DOHH2 (cell line): ENCODE data around the gene LMO3.

ENCODE experiments used
- H3F3A ChIP-seq: fragments of 200-600 bp; sonication (generic), shearing (Covaris generic); 2 replicates; pipeline ENCODE4 v1.6.0; 2016; ENCODE audit warnings: antibody characterized with exemption, mild to moderate bottlenecking; ENCODE audit not compliant: control insufficient read depth, insufficient read depth
- H3K27ac ChIP-seq: fragments of 200-600 bp; sonication (generic); 2 replicates; pipeline ENCODE4 v1.5.1; 2014; ENCODE audit warnings: low read depth, mild to moderate bottlenecking, low read length, moderate library complexity
- H3K27me3 ChIP-seq: fragments of 200-600 bp; sonication (generic); 2 replicates; pipeline ENCODE4 v1.6.1; 2014; ENCODE audit warnings: mild to moderate bottlenecking, low read length, mixed read lengths; ENCODE audit not compliant: control insufficient read depth
- H3K36me3 ChIP-seq: fragments of 200-600 bp; sonication (generic); 2 replicates; pipeline ENCODE4 v1.6.1; 2014; ENCODE audit warnings: mild to moderate bottlenecking, low read length, moderate library complexity, mixed read lengths; ENCODE audit not compliant: control insufficient read depth
- H3K4me1 ChIP-seq: fragments of 200-600 bp; sonication (generic); 2 replicates; pipeline ENCODE4 v1.6.1; 2014; ENCODE audit warnings: mild to moderate bottlenecking, low read length, mixed read lengths; ENCODE audit not compliant: control insufficient read depth
- H3K4me2 ChIP-seq: fragments of 200-600 bp; sonication (generic); 2 replicates; pipeline ENCODE4 v1.6.0; 2014; ENCODE audit warnings: mild to moderate bottlenecking, low read length, moderate library complexity
- H3K4me3 ChIP-seq: fragments of 200-600 bp; sonication (generic); 2 replicates; pipeline ENCODE4 v1.5.1; 2014; ENCODE audit warnings: mild to moderate bottlenecking, low read length, mixed read lengths
- H3K79me2 ChIP-seq: fragments of 200-600 bp; sonication (generic); 2 replicates; pipeline ENCODE4 v1.6.1; 2014; ENCODE audit warnings: mild to moderate bottlenecking, low read length, mixed read lengths; ENCODE audit not compliant: control insufficient read depth
- H3K9me2 ChIP-seq: fragments of 200-600 bp; sonication (generic); replicated peaks from 2 replicates; pipeline ENCODE4 v1.6.1; 2014; ENCODE audit warnings: mild to moderate bottlenecking, low read length, mixed read lengths; ENCODE audit not compliant: control insufficient read depth
- H3K9me3 ChIP-seq: fragments of 200-600 bp; sonication (generic); 2 replicates; pipeline ENCODE4 v1.6.1; 2014; ENCODE audit warnings: antibody characterized with exemption, low read length, mixed read lengths; ENCODE audit not compliant: control insufficient read depth, insufficient read depth
- H4K20me1 ChIP-seq: fragments of 200-600 bp; sonication (generic); 2 replicates; pipeline ENCODE4 v1.6.0; 2014; ENCODE audit warnings: low read depth, mild to moderate bottlenecking, antibody characterized with exemption, low read length, moderate library complexity; ENCODE audit not compliant: control insufficient read depth, insufficient read depth
- EZH2phosphoT487 ChIP-seq: fragments of 200-600 bp; sonication (generic); IDR thresholded peaks from 2 replicates; pipeline ENCODE4 v1.6.1; 2017; ENCODE audit warnings: borderline replicate concordance, mild to moderate bottlenecking, antibody characterized with exemption, low read length, moderate library complexity, mixed read lengths
- TF ChIP-seq, protein P1 (sequence below): fragments of 200-600 bp; sonication (generic); IDR thresholded peaks from one replicate; pipeline ENCODE4 v1.5.1; 2014; ENCODE audit warnings: antibody characterized with exemption, mild to moderate bottlenecking, low read depth, low read length; ENCODE audit not compliant: poor library complexity, severe bottlenecking

The LMO3 gene

DNA sequence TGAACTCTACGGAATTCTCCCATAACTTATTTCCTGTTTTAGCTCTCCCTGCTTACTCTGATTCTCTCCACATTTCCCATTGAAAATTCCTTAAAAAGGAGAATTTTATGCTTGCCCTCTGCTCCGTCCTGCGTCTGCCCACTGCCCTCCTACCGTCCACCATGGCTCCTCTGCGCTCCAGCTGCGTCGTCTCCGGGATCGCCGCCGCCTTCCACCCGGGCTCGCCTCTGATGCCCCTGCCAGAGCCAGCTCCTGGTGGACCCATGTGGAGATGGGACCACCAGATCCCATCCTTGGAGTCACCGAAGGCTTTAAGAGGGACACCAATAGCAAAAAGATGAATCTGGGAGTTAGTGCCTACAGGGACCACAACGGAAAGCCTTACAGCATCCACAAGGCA is 92.7 kb downstream of the LMO3 start:
- H3K79me2 ChIP-seq: no peaks in the 10 kb centered on the region
- H3K4me3 ChIP-seq: no peak overlapping the region
- H3F3A ChIP-seq: no peaks in the 10 kb centered on the region
- no peaks in the 10 kb centered on the region for H3K9me2 ChIP-seq
- H3K4me2 ChIP-seq: no peak overlapping the region
- TF ChIP-seq EZH2phosphoT487: no peak
- TF ChIP-seq, protein P1, sequence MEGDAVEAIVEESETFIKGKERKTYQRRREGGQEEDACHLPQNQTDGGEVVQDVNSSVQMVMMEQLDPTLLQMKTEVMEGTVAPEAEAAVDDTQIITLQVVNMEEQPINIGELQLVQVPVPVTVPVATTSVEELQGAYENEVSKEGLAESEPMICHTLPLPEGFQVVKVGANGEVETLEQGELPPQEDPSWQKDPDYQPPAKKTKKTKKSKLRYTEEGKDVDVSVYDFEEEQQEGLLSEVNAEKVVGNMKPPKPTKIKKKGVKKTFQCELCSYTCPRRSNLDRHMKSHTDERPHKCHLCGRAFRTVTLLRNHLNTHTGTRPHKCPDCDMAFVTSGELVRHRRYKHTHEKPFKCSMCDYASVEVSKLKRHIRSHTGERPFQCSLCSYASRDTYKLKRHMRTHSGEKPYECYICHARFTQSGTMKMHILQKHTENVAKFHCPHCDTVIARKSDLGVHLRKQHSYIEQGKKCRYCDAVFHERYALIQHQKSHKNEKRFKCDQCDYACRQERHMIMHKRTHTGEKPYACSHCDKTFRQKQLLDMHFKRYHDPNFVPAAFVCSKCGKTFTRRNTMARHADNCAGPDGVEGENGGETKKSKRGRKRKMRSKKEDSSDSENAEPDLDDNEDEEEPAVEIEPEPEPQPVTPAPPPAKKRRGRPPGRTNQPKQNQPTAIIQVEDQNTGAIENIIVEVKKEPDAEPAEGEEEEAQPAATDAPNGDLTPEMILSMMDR: no peak
- H3K27ac ChIP-seq: no peak overlapping the region
- no peaks in the 10 kb centered on the region for H3K4me1 ChIP-seq
- no peaks in the 10 kb centered on the region for H3K27me3 ChIP-seq
- no peaks in the 10 kb centered on the region for H3K9me3 ChIP-seq
- no peaks in the 10 kb centered on the region for H3K36me3 ChIP-seq
- H4K20me1 ChIP-seq: no peaks in the 10 kb centered on the region

DNA sequence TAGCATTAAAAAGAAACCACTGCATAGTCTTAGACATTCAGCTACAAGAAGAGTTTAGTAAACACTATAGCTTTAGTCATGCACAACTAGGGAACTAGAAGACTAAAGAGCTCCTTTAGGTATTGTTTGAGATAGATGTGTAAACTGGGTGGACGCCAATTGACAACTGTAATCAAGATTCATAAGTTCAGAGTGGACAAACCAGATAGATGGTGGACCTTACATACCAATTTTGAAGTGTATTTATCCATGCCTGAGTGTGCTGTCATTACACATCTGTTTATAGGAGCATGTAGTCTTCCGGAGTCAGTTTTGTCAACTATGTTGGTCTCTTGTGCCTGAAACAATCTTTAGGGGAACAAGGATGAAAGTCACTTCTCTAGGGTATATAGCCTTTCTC is 96.6 kb downstream of the LMO3 start:
- Histone ChIP-seq H3K27ac (no peak overlapping the region), H3K4me3 (no peak overlapping the region), H3K27me3 (no peaks in the 10 kb centered on the region), H3K9me3 (no peaks in the 10 kb centered on the region), H4K20me1 (no peaks in the 10 kb centered on the region), H3F3A (no peaks in the 10 kb centered on the region), H3K9me2 (no peaks in the 10 kb centered on the region), H3K36me3 (no peaks in the 10 kb centered on the region), H3K79me2 (no peaks in the 10 kb centered on the region), H3K4me1 (no peaks in the 10 kb centered on the region), H3K4me2 (no peak overlapping the region)
- no peak for TF ChIP-seq EZH2phosphoT487
- TF ChIP-seq, protein P1: no peak

DNA sequence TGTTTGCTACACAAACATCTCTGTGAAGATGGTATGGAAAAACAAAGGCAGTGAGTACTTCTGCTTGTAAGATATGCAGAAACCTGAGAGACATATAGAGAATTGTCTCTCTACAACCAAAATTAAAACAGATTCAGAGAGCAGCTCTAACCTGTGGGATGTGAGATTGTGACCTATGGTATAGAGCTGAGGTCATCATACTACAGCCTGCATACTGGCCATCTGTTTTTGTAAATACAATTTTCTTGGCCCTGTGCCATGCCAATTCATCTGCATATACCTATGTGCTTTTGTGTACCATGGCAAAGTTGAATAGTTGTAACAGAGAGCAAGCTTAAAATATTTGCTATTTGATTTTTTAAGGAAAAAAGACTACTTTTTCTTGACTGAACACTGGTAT is 99.6 kb downstream of the LMO3 start:
- Histone ChIP-seq H3F3A (no peaks in the 10 kb centered on the region), H3K4me3 (no peak overlapping the region), H3K9me2 (no peaks in the 10 kb centered on the region), H3K9me3 (no peaks in the 10 kb centered on the region), H3K79me2 (no peaks in the 10 kb centered on the region), H3K27ac (no peak overlapping the region), H4K20me1 (no peaks in the 10 kb centered on the region), H3K27me3 (no peaks in the 10 kb centered on the region), H3K4me2 (no peak overlapping the region), H3K4me1 (no peaks in the 10 kb centered on the region), H3K36me3 (no peaks in the 10 kb centered on the region)
- TF ChIP-seq EZH2phosphoT487: no peak
- TF ChIP-seq, protein P1: no peak

DNA sequence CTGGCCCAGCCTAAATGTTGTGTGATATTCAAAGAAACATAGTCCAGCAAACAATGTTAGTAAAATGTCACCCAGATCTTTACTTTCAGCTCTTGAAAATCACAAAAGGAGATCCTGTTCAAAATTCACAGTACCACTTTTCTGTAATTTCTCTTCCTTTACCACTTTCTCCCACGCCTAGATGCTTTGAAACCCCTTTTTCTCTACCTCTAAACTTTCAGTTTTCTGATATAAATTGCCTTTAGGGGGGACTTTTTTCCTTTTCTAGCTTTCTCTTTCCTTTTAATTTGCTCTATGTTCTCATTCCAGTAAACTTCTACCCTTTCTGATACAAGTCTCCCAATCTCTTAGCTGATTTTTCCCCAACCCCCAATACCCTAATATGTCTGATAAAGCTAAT is 101.8 kb downstream of the LMO3 start:
- Histone ChIP-seq H3K4me3 (no peak overlapping the region), H3K9me2 (no peaks in the 10 kb centered on the region), H3K4me1 (no peaks in the 10 kb centered on the region), H3F3A (no peaks in the 10 kb centered on the region), H4K20me1 (no peaks in the 10 kb centered on the region), H3K79me2 (no peaks in the 10 kb centered on the region), H3K36me3 (no peaks in the 10 kb centered on the region), H3K27me3 (no peaks in the 10 kb centered on the region), H3K9me3 (no peaks in the 10 kb centered on the region), H3K4me2 (no peak overlapping the region), H3K27ac (no peak overlapping the region)
- no peak for TF ChIP-seq EZH2phosphoT487
- TF ChIP-seq, protein P1: no peak
